C4-2B (cell line): ENCODE results near the gene ATP8B3.
A peak's percentile ranks its signal among the peaks of the same experiment; 100 is the strongest.

Experiments
- H3K27ac ChIP-seq: fragments of 450-650 bp; 2 replicates; pipeline ENCODE4 v1.5.1; 2017
- CTCF ChIP-seq: fragments of 450-650 bp; conservative IDR thresholded peaks from 2 replicates; pipeline ENCODE4 v1.5.1; 2017; ENCODE audit warnings: mild to moderate bottlenecking
- ZFX ChIP-seq: fragments of 450-650 bp; IDR thresholded peaks from 2 replicates; pipeline ENCODE4 v1.6.1; 2017

Gene ATP8B3

DNA sequence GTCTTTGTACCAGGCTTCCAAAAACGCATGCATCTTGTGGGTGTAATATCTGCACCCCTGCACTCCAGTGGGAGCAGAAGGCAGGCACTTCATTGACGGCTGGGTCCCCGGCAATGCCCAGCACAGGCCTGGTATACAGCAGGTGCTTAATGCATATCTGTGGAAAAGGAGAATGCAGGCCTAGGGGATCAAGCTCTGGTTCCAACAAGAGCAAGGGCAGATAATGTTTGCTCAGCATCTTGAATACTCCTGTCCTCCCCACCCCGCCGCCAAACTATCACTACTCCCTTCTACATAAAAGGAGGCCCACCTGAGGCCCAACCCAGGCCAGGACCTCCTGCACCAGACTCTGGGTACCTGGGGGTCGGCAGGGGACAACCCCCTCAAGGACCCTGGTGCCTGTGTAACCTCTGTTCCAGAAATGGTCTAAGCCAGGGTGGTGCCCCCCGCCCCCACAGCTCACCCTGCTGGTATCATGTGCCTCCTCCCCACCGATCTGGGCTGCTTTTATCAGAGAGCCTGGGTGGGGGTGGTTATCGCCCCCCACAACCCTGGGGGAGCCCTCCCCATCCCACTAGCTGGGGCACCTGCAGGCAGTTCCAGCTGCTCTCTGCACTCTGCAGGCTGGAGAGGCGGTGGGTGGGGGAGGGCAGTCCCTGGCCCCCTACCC lies 46.5 kb upstream of the ATP8B3 start:
- H3K27ac ChIP-seq = peak overlapping the region; percentile 51
- TF ChIP-seq CTCF = no peak
- no peak for TF ChIP-seq ZFX

GRCh38 chr19:1857648-1858326 lies 45.7 kb upstream of the ATP8B3 start:
- peak overlapping the region; percentile 51 for H3K27ac ChIP-seq

GRCh38 chr19:1856698-1857603 lies 44.9 kb upstream of the ATP8B3 start:
- H3K27ac ChIP-seq = peak overlapping the region; percentile 51
- TF ChIP-seq CTCF (no peak), ZFX (no peak)

More at GRCh38 chr19:1857648-1858326, 45.7 kb upstream of the ATP8B3 start:
- TF ChIP-seq ZFX (no peak), CTCF (no peak)

- TF ChIP-seq ZFX (no peak), CTCF (no peak)
- H3K27ac ChIP-seq = peak overlapping the region; percentile 51
These were observed 44.2 kb upstream of the ATP8B3 start for GRCh38 chr19:1856345-1856697.

- TF ChIP-seq CTCF (no peak), ZFX (no peak)
- H3K27ac ChIP-seq = peak overlapping the region; percentile 51
These were observed 43.8 kb upstream of the ATP8B3 start for GRCh38 chr19:1855828-1856255.

DNA sequence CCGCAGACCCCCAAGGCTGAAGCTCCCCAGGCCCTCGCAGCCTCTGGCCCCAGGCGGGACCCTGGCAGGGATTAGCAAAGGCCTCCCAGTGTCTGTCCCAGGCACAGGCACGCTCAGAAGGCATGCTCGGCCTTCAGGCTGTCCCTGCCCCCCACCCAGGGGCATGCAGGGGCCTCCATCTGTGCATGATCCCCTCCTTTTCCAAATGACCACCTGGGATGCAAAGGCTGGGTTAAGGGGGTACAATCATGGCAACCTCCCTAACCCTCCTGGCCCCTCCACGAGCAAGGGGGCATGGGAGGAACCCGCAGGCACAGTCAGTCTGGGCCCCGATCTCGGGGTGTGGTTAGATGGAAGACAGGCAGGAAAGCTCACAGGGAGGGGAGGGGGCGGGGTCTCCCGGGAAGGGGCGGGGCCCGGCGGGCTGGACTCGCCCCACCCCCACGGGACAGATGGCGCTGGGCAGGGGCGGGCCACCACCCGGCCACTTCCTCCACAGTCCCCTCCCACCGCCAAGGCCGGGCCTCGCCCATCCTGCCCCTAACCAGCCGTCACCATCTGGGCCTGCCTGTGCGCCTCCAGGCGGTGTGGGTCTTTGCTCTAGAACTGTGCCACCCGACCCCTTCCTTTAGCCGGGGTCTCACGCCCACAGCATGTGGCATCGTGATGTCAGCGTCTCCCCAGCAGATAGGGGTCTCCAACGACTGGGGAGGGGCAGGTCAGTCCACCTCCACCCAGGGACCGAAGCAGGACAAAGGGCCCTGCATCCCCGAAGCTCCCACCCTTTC lies 43.2 kb upstream of the ATP8B3 start:
- no peak for TF ChIP-seq CTCF
- TF ChIP-seq ZFX = no peak
- peak overlapping the region; percentile 51 for H3K27ac ChIP-seq
